IPS DF 6.9 (cell line): ENCODE measurements around the gene SOCS7.

ENCODE experiments used
- DNase-seq: peaks from one replicate; pipeline ENCODE4 v3.0.0-alpha.2; 2013; ENCODE audit warnings: low read depth, low spot score
- H3K27ac ChIP-seq: one replicate; pipeline ENCODE4 v1.5.1; 2013; ENCODE audit warnings: low read length, control low read depth
- H3K27me3 ChIP-seq: 2 replicates; pipeline ENCODE4 v1.6.1; 2013; ENCODE audit warnings: mild to moderate bottlenecking, low read length; ENCODE audit not compliant: control insufficient read depth, insufficient read depth
- H3K36me3 ChIP-seq: 2 replicates; pipeline ENCODE4 v1.6.1; 2013; ENCODE audit warnings: low read length; ENCODE audit not compliant: control insufficient read depth, insufficient read depth
- H3K4me1 ChIP-seq: 2 replicates; pipeline ENCODE4 v1.6.1; 2013; ENCODE audit warnings: low read length; ENCODE audit not compliant: control insufficient read depth, insufficient read depth
- H3K4me3 ChIP-seq: 2 replicates; pipeline ENCODE4 v1.5.1; 2013; ENCODE audit warnings: mild to moderate bottlenecking, low read length
- H3K9me3 ChIP-seq: 2 replicates; pipeline ENCODE4 v1.6.1; 2013; ENCODE audit warnings: low read length, inconsistent platforms; ENCODE audit not compliant: control insufficient read depth, insufficient read depth
- WGBS: extraction: QIAGEN DNeasy Blood & Tissue Kit; methylation state at CpG from one replicate; pipeline ENCODE4 v1.1.7; 2013; ENCODE audit warnings: mixed read lengths, missing lambda C conversion rate; ENCODE audit not compliant: insufficient read length, insufficient coverage; 5-methylcytosine and 5-hydroxymethylcytosine counted together

The SOCS7 gene

GRCh38 chr17:38451030-38451839 lies 99.6 kb downstream of the SOCS7 start:
- no CpG with 5 or more reads among the region's 10 CpGs for WGBS
- H3K27me3 ChIP-seq = no peaks in the 10 kb centered on the region
- peak; percentile 84 for DNase-seq
- H3K4me1 ChIP-seq = peaks cover 26% of the 10 kb centered on the region
- no peaks in the 10 kb centered on the region for H3K9me3 ChIP-seq
- no peaks in the 10 kb centered on the region for H3K36me3 ChIP-seq
- H3K4me3 ChIP-seq = peak overlapping the region; percentile 3; the same call in 1 of the 2 replicates
- peak overlapping the region; percentile 80 for H3K27ac ChIP-seq

- H3K36me3 ChIP-seq = no peaks in the 10 kb centered on the region
- H3K27me3 ChIP-seq = no peaks in the 10 kb centered on the region
- no CpG with 5 or more reads among the region's 18 CpGs for WGBS
- H3K27ac ChIP-seq = peak overlapping the region; percentile 80
- DNase-seq = peak; percentile 91
- no peaks in the 10 kb centered on the region for H3K9me3 ChIP-seq
- H3K4me1 ChIP-seq = peaks cover 27% of the 10 kb centered on the region
- H3K4me3 ChIP-seq = peak overlapping the region; percentile 3; the same call in 1 of the 2 replicates
These were observed 100.3 kb downstream of the SOCS7 start for GRCh38 chr17:38451840-38452529.

- peak overlapping the region; percentile 26; the same call in 1 of the 2 replicates for H3K4me3 ChIP-seq
- no peaks in the 10 kb centered on the region for H3K27me3 ChIP-seq
- WGBS = no CpG with 5 or more reads among the region's 6 CpGs
- H3K36me3 ChIP-seq = 0 out of 2 replicates have a peak, but pooled peaks cover 4% of the 10 kb centered on the region
- H3K4me1 ChIP-seq = peaks cover 27% of the 10 kb centered on the region
- no peaks in the 10 kb centered on the region for H3K9me3 ChIP-seq
- H3K27ac ChIP-seq = peak overlapping the region; percentile 20
- no peak for DNase-seq
These were observed 101.1 kb downstream of the SOCS7 start for GRCh38 chr17:38452719-38453118.

- no CpG with 5 or more reads among the region's 44 CpGs for WGBS
- Histone ChIP-seq H3K4me1 (peaks cover 23% of the 10 kb centered on the region), H3K36me3 (0 out of 2 replicates have a peak, but pooled peaks cover 4% of the 10 kb centered on the region), H3K4me3 (peak overlapping the region; percentile 6; the same call in 1 of the 2 replicates), H3K27me3 (no peaks in the 10 kb centered on the region), H3K27ac (no peak overlapping the region), H3K9me3 (no peaks in the 10 kb centered on the region)
- no peak for DNase-seq
These were observed 102.3 kb downstream of the SOCS7 start for GRCh38 chr17:38453951-38454421.

- peaks cover 7% of the 10 kb centered on the region; the same call in 1 of the 2 replicates for H3K36me3 ChIP-seq
- no peaks in the 10 kb centered on the region for H3K9me3 ChIP-seq
- H3K4me1 ChIP-seq = peaks cover 20% of the 10 kb centered on the region
- WGBS = no CpG with 5 or more reads among the region's 12 CpGs
- no peak for DNase-seq
- no peak overlapping the region for H3K27ac ChIP-seq
- H3K27me3 ChIP-seq = no peaks in the 10 kb centered on the region
- H3K4me3 ChIP-seq = no peak overlapping the region; the same call in 1 of the 2 replicates
These were observed 102.9 kb downstream of the SOCS7 start for GRCh38 chr17:38454532-38454931.
